ENCODE measurements around the gene OLFML2A.
"Not testable (repeated sequence)": the region's sequence is repeated elsewhere in the genome, so short reads cannot be mapped to it uniquely, and the experiment has no call there.

The OLFML2A gene

GRCh38 chr9:124776954-124777648 lies at the start of gene OLFML2A:
OLFML2A (plus strand) TSS chr9:124777133; CDS start chr9:124777271, 138 bp downstream.
- peak in 2 of 10 donors; percentile 65 to 85 for DNase-seq
- intact Hi-C loops (cut with DNase I): loop anchor here (10.0 kb wide), 1 partner anchor 368 kb away; the partner anchor contains the start of gene SCAI

GRCh38 chr9:124730772-124731171 lies 46.2 kb upstream of the OLFML2A start:
- intact Hi-C loops (cut with DNase I): no loop called here
- DNase-seq: no peak

DNA sequence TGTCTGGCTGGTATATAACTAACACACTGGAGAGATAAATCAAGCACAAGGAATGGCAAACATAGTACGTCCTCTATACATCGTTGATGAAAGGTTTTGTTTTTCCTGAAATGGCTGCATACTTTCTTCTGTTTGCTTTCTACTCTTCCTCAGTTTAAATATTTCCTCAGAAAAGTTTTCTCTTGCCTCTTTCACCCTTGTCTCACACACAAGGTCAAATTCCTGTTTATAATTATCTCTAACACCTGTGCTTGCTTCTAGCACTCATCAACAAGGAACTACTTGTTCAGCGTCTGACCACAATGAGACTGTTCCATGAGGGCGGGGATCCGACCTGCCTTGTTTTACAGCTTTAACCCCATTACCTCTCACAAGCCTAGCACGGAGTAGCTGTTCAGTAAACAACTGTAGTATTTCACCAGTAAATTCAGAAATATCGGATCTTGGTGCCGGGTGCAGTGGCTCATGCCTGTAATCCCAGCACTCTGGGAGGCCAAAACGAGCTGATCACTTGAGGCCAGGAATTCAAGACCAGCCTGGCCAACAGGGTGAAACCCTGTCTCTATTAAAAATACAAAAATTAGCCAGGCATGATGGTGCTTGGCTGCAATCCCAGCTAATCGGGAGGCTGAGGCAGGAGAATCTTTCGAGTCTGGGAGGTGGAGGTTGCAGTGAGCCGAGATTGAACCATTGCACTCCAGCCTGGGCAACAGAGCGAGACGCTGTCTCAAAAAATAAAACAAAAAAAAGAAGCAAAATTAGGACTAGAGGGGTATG lies 42.8 kb upstream of the OLFML2A start:
- no peak for DNase-seq
- intact Hi-C loops (cut with DNase I): no loop called here

DNA sequence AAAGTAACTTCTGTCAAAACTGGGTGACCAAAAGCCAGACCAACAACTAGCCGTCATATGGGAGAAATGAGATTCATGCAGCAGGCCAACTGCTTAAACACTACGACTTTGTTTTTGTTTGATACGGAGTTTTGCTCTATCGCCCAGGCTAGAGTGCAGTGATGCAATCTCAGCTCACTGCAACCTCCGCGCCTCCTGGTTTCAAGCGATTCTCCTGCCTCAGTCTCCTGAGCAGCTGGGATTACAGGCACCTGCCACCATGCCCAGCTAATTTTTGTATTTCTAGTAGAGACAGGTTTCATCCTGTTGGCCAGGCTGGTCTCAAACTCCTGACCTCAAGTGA lies 42.2 kb upstream of the OLFML2A start:
- DNase-seq; intact Hi-C loops (cut with DNase I): not testable (repeated sequence)

- DNase-seq: no peak
- intact Hi-C loops (cut with DNase I): no loop called here
Observed at GRCh38 chr9:124735121-124735520, 41.8 kb upstream of the OLFML2A start.

- DNase-seq; intact Hi-C loops (cut with DNase I): not testable (repeated sequence)
Observed at GRCh38 chr9:124738075-124738474, 38.9 kb upstream of the OLFML2A start.

- no peak for DNase-seq
Observed at GRCh38 chr9:124739360-124739759, 37.6 kb upstream of the OLFML2A start.

GRCh38 chr9:124741149-124741548 lies 35.8 kb upstream of the OLFML2A start:
- intact Hi-C loops (cut with DNase I): no loop called here
- DNase-seq: no peak

More at GRCh38 chr9:124739360-124739759, 37.6 kb upstream of the OLFML2A start:
- intact Hi-C loops (cut with DNase I): no loop called here

GRCh38 chr9:124741662-124742061 lies 35.3 kb upstream of the OLFML2A start:
- DNase-seq: no peak
- intact Hi-C loops (cut with DNase I): no loop called here

GRCh38 chr9:124742940-124743339 lies 34.0 kb upstream of the OLFML2A start:
- intact Hi-C loops (cut with DNase I): no loop called here
- no peak for DNase-seq

- intact Hi-C loops (cut with DNase I): no loop called here
- no peak for DNase-seq
Observed at GRCh38 chr9:124743686-124744348, 33.1 kb upstream of the OLFML2A start.

- intact Hi-C loops (cut with DNase I): no loop called here
- no peak for DNase-seq
Observed at GRCh38 chr9:124747065-124747464, 29.9 kb upstream of the OLFML2A start.

DNA sequence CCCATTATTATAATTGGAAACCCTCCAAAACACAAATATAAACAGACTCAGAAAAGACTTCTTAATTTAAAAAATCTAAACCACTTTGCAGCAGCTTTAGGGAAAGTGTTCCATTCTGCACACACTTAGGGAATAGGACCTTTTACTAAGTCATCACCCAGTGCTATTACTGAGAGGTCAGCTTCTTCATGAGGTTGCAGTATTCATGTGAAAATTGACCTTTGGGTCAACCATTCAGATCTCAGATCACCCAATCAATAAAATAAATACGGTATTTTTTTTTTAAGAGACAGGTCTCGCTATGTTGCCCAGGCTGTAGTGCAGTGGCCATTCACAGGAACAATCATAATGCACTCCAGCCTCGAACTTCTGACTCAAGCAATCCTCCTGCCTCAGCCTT lies 27.6 kb upstream of the OLFML2A start:
- intact Hi-C loops (cut with DNase I): no loop called here
- no peak for DNase-seq

GRCh38 chr9:124749781-124750180 lies 27.2 kb upstream of the OLFML2A start:
- no peak for DNase-seq
- intact Hi-C loops (cut with DNase I): no loop called here

DNA sequence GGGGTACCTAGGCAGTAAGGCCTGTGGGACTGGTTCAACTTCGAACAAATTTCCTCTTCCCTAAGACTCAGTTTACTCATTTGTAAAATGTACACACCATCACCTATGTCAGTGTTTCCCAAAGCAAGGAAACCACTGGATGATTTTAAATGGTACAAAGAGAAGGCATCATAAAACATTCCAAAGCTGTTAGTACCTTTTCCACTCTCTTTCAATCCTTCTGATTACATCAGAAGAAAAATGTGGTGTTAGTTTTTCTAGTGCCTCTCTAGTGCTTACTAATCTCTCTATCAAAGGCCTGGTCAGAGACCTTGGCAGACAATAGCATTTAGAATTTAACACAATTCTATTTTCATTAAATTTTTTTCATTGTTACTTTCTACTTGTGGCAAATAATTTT lies 24.0 kb upstream of the OLFML2A start:
- intact Hi-C loops (cut with DNase I): no loop called here
- no peak for DNase-seq

- intact Hi-C loops (cut with DNase I): no loop called here
- no peak for DNase-seq
Observed at GRCh38 chr9:124754289-124754688, 22.6 kb upstream of the OLFML2A start.

DNA sequence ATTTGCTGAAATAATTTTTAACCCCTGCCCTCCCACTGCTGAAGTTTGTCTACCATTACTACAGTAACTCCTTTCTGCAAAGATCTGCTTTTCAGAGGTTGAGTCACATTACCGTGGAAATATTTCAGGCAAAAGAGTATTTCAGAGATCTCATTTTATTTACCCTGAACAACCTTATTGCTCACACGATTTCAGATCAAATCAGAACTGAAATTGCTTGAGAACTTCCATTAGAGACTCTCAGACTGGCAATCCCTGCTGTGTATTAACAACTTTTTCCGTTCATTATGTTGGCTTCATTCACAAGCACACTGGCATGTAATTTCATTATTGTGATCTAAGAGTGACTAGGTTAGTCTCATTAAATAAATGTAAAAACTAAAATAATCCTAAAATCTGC lies 21.9 kb upstream of the OLFML2A start:
- no peak for DNase-seq
- intact Hi-C loops (cut with DNase I): no loop called here

DNA sequence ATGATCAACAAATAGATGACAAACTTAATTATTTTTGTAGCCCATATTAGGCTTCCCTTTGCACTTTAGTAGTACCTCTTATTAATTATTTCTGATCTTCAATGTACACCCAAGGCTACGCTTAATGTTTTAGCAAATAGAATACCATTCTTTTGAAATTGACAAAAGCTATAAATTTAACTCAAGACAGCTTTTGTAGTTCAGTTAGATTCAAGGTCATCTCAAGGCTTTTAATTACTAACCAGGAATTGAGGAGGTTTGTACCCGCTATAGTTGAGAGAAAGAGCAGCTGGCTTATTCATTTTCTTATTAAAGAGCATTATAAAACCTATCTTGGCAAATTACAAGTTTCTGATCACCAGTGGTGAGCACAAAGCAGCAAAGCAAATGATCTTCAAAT lies 20.9 kb upstream of the OLFML2A start:
- no peak for DNase-seq
- intact Hi-C loops (cut with DNase I): no loop called here

DNA sequence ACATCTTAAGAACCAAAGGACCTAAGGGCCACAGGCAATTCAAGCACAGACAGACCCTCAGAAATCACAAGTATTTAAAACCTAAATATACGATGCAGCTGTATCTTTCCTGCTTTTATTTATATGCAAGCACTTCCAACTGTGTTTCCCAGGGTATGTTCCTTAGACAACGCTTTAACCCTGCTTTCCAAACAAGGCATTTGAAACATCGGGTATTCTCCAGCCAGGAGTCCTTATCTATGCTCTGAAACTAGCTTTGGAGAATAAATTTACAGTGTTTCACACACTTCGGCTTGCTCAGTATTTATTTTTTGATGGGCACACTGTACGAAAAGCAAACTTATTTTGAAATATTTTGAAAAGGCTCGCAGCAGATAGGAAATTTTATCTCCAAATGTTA lies 19.3 kb upstream of the OLFML2A start:
- DNase-seq: no peak
- intact Hi-C loops (cut with DNase I): no loop called here

DNA sequence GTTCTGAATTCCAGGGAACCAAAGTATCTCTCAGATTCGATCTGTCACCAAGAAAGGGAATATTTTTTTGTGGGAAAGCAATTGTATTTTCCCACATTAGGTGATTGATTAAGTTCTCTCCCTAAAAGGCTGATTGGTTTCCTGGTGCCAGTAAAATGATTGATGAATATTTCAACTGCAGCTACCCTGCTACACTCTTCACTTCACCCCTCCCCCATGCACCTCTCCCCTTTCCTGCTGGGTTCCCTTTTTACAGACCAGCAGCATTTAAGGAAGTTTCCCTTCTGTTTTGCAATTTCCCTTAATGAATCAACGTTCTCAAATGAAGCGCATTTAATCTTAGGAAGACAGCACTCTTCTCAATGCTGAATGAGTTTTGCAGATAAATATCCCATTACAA lies 18.9 kb upstream of the OLFML2A start:
- intact Hi-C loops (cut with DNase I): no loop called here
- no peak for DNase-seq

- DNase-seq: no peak
- intact Hi-C loops (cut with DNase I): no loop called here
Observed at GRCh38 chr9:124758691-124759090, 18.2 kb upstream of the OLFML2A start.

DNA sequence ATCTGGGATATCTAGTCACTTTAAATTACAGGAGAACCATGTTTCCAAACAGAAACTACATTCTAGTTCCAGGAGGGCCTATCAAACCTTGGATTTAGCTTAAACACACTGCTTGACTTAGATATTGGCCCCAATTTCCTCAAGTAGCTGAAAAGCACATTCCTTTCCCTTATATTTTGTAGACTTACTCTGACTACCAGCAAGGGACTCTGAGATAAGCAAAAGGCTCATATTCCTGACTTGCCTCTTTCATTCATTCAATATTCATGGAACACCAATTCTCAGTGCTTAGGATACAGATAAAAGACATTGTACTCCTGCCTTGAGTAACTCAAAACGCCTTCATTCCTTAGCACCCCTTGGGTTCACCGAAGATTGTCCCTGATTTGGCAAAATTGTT lies 17.6 kb upstream of the OLFML2A start:
- intact Hi-C loops (cut with DNase I): no loop called here
- no peak for DNase-seq

Measured in posterior cingulate gyrus (tissue), 11 donors.